IPS-NIHi11 (cell line): ENCODE measurements around the gene STX1A.
"Not testable (repeated sequence)": the region's sequence is repeated elsewhere in the genome, so short reads cannot be mapped to it uniquely, and the experiment has no call there.

ENCODE experiments used
- DNase-seq: peaks from one replicate; pipeline ENCODE4 v3.0.0; 2012; ENCODE audit warnings: mixed read lengths, low spot score

The STX1A gene

DNA sequence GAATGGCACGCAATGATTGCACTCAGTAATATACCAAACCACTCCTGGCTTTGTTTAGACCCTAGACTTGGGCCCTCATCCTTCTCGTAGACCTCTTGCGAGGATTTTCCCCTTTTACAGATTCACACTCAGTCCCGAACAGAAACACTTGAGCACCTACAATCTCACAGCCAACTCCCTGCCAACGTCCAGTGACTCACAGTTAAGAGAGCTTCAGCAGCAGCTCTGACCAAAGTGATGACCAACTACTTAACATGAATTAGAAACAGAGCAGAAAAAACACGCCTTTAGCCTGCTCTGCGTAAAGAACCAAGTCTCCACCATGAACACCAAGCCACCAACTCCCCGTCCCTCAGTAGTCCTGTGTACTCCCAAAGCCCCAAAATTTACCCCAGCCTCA lies 38.4 kb downstream of the STX1A start:
- DNase-seq, result no peak

DNA sequence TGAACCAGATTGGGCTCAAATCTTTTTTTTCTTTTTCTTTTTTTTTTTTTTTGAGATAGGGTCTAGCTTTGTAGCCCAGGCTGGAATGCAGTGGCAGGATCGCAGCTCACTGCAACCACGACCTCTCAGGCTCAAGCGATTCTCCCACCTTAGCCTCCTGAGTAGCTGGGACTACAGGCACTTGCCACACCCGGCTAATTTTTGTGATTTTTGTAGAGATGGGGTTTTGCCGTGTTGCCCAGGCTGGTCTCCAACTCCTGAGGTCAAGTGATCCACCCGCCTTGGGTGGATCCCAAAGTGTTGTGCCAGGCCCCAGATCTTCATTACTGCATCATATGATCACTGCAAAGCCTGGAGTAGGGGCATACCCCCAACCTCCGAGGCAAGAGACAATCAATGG lies 39.0 kb downstream of the STX1A start:
- no peak for DNase-seq

DNA sequence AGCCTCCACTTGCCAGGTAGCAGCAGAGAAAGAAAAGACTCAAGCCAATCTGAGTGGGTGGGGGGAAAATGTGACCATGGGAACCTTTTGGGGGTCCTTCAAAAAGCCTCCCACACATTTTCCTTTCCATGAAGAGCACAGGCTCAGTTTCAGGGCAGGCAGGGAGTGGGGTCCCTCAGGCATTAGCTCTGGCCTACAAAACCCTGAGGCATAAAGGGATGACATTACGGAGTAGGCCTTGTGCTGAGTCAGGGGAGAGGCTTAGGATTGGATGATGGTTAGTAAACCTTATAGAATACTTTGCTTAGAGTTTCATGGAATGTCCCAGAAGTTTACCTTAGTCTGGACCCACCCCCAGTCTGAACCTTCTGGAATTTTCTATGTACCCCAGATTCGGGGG lies 39.8 kb downstream of the STX1A start:
- no peak for DNase-seq

- no peak for DNase-seq
Measured at GRCh38 chr7:73678862-73679261, 40.6 kb downstream of the STX1A start.

DNA sequence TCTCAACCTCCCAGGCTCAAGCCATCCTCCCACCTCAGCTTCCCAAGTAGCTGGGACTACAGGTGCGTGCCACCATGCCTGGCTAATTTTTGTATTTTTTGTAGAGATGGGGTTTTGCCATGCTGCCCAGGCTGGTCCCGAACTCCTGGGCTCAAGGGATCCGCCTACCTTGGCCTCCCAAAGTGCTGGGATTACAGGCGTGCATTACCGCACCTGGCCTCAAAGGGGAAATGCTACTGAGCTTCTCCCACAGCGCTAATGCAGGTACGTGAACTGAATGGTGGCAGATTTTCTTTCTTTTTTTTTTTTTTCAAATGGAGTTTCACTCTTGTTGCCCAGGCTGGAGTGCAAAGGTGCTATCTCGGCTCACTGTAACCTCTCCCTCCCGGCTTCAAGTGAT lies 43.4 kb downstream of the STX1A start:
- not testable (repeated sequence) for DNase-seq

DNA sequence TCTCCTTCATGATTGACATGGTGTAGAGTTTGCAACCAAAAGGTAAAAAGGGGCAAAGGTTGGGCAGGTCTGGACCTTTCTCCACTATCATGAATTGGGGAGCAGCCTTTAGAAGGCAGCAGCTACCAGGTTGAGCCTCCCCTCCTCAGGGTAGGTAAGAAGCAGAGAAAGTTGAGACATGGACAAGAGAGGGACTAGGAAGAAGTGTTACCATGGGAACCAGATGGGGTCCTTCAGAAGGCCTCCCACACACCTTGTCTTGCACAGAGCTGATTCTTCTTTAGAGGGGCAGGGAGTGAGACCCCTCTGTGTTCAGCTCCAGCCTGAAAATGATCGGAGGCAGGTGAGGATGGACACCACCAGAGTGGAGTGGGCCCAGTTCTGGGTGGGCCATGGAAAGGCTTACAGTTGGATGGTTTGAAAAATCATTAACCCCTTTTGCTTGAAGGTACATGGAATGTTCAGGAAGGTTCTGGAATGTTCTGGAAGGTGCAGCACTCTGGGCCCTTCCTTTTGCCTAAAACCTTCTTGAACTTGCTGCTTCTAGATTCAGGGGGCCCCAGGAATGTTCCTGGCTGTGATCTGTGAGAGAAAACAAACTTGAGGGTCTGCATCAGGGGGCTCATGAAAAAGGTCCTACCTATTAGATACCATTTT lies 44.9 kb downstream of the STX1A start:
- DNase-seq, result no peak

DNA sequence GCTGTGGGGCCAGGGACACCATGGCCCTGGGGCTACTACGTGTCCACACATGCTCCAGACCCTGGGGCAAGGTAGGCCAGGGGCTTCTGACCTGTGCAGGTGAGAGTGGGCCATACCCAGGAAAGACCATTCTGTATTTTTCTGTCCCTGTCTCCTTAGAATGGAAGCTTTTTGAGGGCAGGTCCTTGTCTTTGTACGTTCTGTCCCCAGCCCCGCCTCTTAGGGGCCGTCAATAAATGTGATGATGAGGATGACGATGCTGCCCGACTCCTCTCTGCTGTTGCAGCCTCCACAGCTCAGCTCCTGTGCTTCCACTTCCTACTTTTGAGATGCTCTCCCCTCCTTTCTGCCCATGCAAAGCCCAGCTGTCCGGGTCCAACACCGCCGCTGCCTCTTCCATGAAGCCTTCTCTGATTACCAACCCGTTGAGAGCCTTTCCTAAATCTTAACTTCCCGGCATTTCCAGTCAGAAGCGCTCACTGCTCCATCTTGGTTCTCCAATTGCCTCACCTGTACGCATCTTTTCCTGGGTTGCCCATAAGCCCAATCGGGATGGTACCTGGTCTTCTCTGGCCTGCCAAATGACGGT lies 47.5 kb downstream of the STX1A start:
- DNase-seq, result no peak

- peak; percentile 72 for DNase-seq
Measured at GRCh38 chr7:73671322-73671661, 48.2 kb downstream of the STX1A start.

- DNase-seq, result no peak
Measured at GRCh38 chr7:73669858-73670385, 49.5 kb downstream of the STX1A start.

- no peak for DNase-seq
Measured at GRCh38 chr7:73669288-73669701, 50.2 kb downstream of the STX1A start.

GRCh38 chr7:73668886-73669230 lies 50.6 kb downstream of the STX1A start:
- DNase-seq, result no peak

- DNase-seq, result peak; percentile 52
Measured at GRCh38 chr7:73668103-73668885, 51.2 kb downstream of the STX1A start.

DNA sequence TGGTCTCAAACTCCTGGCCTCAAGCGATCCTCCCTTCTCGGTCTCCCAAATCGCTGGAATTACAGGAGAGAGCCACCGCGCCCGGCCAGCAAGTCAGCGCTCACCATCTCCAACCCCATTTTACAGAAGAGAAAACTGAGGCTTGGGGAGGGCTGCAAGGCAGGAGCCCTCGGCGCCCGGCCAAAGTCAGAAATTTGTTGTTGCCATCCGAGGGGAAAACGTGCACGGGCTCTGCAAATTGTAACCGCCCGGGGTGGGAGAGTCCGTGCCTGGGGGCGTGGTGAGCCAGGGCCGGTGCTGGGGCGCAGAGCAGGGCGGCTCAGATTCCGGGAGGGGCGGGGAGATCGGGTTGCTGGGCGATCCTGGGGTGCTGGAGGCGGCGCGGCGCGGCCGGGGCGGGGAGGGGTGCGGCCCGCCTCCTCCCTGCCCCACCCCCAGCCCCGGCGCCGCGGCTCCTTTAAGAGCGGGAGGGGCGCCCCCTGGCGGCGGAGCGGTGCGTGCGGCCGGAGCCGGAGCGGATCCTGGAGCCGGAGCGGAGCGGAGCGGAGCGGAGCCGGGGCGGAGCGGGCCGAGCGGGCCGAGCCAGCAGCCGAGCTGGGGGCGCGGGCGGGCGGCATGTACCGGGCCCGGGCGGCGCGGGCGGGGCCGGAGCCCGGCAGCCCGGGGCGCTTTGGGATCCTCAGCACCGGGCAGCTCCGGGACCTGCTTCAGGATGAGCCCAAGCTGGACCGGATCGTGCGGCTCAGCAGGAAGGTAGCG lies 51.9 kb downstream of the STX1A start, which contains the start of gene VPS37D:
VPS37D (plus strand) TSS at position 488 of the 759 bp plus-strand sequence; CDS start at position 616, 128 bp downstream.
- peak; percentile 99 for DNase-seq

DNA sequence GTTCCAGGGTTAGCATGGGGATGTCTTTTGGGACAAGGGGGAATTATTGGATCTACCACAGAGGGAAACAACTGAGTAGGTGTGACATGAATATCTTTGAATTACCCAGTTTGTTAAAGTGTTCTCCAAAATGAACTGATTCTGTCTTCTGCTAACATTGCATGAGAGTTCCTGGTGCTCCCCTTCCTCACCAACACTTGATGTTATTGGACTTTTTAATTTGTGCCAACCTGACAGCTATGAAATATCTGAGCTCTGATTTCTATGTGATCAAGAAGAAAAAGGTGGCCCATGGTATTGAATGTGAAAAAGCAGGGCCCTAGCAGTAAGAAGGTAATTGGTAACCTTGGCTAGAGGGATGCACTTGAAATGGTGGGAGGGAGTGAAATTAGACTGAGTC lies 56.4 kb downstream of the STX1A start:
- no peak for DNase-seq

DNA sequence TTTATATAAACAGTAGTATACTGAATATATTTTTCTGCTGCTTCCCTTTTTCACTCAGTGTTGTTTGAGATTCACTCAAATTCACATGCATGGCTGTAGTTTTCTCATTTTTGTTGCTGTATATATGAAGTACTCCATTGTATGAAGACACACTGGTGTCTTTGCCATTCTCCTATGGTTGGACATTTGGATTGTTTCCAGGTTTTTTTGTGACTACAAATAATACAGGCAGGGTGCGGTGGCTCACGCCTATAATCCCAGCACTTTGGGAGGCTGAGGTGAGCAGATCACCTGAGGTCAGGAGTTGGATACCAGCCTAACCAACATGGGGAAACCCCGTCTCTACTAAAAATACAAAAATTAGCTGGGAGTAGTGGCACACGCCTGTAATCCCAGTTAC lies 58.9 kb downstream of the STX1A start:
- DNase-seq, result not testable (repeated sequence)

- no peak for DNase-seq
Measured at GRCh38 chr7:73659983-73660382, 59.5 kb downstream of the STX1A start.

DNA sequence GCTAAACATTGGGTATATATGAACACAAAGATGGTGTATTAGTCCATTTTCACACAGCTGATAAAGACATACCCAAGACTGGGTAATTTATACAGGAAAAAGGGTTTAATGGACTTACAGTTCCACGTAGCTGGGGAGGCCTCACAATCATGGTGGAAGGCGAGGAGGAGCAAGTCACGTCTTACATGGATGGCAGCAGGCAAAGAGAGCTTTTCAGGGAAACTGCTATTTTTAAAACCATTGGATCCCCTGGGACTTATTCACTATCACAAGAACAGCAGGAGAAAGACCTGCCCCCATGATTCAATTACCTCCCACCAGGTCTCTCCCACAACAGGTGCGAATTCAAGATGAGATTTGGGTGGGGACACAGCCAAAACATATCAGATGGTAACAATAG lies 64.2 kb downstream of the STX1A start:
- DNase-seq, result not testable (repeated sequence)

DNA sequence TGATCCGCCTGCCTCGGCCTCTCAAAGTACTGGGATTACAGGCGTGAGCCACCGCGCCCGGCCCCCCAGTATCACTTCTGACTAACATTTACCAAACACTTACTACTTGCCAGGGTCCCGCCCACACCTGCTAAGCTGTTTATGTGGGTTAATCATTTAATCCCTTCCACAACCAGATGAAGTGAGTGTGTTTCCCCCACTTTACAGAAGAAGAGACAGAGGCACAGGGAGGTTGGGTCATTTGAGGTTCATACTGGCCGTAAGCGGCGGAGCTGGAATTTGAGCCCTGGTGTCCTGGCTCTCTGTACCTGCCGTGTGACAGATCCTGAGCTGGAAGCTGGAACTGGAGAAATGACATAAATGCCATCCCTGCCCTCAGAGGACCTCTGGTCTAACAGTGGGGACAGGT lies 66.9 kb downstream of the STX1A start:
- DNase-seq, result no peak

DNA sequence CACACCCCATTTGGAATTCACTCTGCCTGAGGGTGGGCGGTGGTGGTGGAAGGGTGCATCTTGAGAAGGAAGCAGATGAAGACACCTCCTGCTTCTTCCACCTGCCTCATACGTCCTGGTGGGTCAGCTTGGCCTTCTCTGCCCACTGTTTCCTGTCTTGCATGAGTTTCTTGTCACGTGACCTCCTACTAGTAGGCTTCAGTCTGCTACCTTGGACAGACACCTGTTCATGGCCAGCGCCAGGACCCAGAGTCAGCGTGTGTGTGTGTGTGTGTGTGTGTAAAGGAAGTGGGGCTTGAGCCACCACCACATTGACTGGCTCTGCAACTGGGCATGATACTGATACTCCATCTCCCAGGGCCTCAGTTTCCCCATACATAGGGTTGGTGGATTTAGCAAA lies 68.9 kb downstream of the STX1A start:
- DNase-seq, result no peak

DNA sequence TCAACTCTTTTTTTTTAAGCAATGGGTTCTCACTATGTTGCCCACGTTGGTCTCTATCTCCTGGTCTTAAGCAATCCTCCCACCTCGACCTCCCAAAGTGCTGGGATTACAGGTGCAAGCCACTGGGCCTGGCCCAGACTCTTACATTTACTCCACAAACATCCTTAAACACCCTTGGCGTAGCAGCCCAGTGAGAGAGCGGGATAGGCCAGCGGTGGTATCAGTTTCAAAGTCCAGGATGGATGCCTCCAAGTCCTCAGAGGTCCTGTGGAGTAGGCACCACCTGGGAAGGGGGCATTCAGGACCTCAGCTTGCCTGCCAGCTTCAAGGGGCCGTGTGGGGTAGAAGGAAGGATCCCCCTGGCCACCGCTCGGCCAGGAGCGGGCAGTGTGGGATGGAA lies 69.9 kb downstream of the STX1A start:
- no peak for DNase-seq
